ENCODE measurements around the gene INTS2.

Gene INTS2

GRCh38 chr17:61818225-61818624 is 109.6 kb downstream of the INTS2 start:
- TF ChIP-seq CTCF (IDR thresholded peaks at IDR 0.05), result no peak

- TF ChIP-seq CTCF (IDR thresholded peaks at IDR 0.05), result no peak
These were observed 110.3 kb downstream of the INTS2 start for GRCh38 chr17:61817452-61817851.

- no peak for TF ChIP-seq CTCF (IDR thresholded peaks at IDR 0.05)
These were observed 111.2 kb downstream of the INTS2 start for GRCh38 chr17:61816538-61816937.

- TF ChIP-seq CTCF (IDR thresholded peaks at IDR 0.05), result no peak
These were observed 111.8 kb downstream of the INTS2 start for GRCh38 chr17:61815863-61816503.
